NCI-H1105 (cell line): ENCODE results near the gene ARMH1.
"Not testable (repeated sequence)": the region's sequence is repeated elsewhere in the genome, so short reads cannot be mapped to it uniquely, and the experiment has no call there.

Experiments
- DNase-seq: peaks from one replicate; lab custom pipeline; 2025; lab: John Stamatoyannopoulos, UW

ARMH1 gene

GRCh38 chr1:44644806-44645205 lies 29.7 kb upstream of the ARMH1 start:
- DNase-seq, result no peak

GRCh38 chr1:44645476-44646244 lies 28.9 kb upstream of the ARMH1 start:
- DNase-seq, result no peak

GRCh38 chr1:44646261-44647110 lies 28.0 kb upstream of the ARMH1 start:
- no peak for DNase-seq

- DNase-seq, result no peak
These were observed 26.6 kb upstream of the ARMH1 start for GRCh38 chr1:44647896-44648295.

- no peak for DNase-seq
These were observed 25.8 kb upstream of the ARMH1 start for GRCh38 chr1:44648529-44649250.

GRCh38 chr1:44649788-44650158 lies 24.7 kb upstream of the ARMH1 start:
- DNase-seq, result no peak

GRCh38 chr1:44650159-44650831 lies 24.2 kb upstream of the ARMH1 start:
- DNase-seq, result no peak

GRCh38 chr1:44651069-44651468 lies 23.4 kb upstream of the ARMH1 start:
- no peak for DNase-seq

GRCh38 chr1:44652445-44653106 lies 21.9 kb upstream of the ARMH1 start:
- peak; percentile 53 for DNase-seq

- DNase-seq, result no peak
These were observed 21.2 kb upstream of the ARMH1 start for GRCh38 chr1:44653107-44653964.

GRCh38 chr1:44654621-44655187 lies 19.8 kb upstream of the ARMH1 start:
- DNase-seq, result no peak

GRCh38 chr1:44655609-44656008 lies 18.9 kb upstream of the ARMH1 start:
- DNase-seq, result no peak

- DNase-seq, result no peak
These were observed 14.9 kb upstream of the ARMH1 start for GRCh38 chr1:44659566-44659965.

GRCh38 chr1:44660176-44660575 lies 14.3 kb upstream of the ARMH1 start:
- DNase-seq, result peak; percentile 64

- no peak for DNase-seq
These were observed 12.5 kb upstream of the ARMH1 start for GRCh38 chr1:44661781-44662682.

GRCh38 chr1:44662683-44663030 lies 11.9 kb upstream of the ARMH1 start:
- no peak for DNase-seq

GRCh38 chr1:44663417-44663816 lies 11.1 kb upstream of the ARMH1 start:
- no peak for DNase-seq

- DNase-seq, result no peak
These were observed 9.7 kb upstream of the ARMH1 start for GRCh38 chr1:44664730-44665370.

GRCh38 chr1:44666719-44667118 lies 7.8 kb upstream of the ARMH1 start:
- not testable (repeated sequence) for DNase-seq
